GM12872 (cell line): Measurements from ENCODE around the gene SPTLC3.

Experiments
- TF ChIP-seq, protein P1 (sequence below): IDR thresholded peaks from 3 replicates; pipeline ENCODE4 v1.5.1; 2011; ENCODE audit warnings: low read depth, mild to moderate bottlenecking, low read length, moderate library complexity; ENCODE audit not compliant: insufficient read depth

Gene SPTLC3

GRCh38 chr20:13142143-13142542 lies 133.4 kb downstream of the SPTLC3 start:
- TF ChIP-seq, protein P1, sequence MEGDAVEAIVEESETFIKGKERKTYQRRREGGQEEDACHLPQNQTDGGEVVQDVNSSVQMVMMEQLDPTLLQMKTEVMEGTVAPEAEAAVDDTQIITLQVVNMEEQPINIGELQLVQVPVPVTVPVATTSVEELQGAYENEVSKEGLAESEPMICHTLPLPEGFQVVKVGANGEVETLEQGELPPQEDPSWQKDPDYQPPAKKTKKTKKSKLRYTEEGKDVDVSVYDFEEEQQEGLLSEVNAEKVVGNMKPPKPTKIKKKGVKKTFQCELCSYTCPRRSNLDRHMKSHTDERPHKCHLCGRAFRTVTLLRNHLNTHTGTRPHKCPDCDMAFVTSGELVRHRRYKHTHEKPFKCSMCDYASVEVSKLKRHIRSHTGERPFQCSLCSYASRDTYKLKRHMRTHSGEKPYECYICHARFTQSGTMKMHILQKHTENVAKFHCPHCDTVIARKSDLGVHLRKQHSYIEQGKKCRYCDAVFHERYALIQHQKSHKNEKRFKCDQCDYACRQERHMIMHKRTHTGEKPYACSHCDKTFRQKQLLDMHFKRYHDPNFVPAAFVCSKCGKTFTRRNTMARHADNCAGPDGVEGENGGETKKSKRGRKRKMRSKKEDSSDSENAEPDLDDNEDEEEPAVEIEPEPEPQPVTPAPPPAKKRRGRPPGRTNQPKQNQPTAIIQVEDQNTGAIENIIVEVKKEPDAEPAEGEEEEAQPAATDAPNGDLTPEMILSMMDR, result no peak

DNA sequence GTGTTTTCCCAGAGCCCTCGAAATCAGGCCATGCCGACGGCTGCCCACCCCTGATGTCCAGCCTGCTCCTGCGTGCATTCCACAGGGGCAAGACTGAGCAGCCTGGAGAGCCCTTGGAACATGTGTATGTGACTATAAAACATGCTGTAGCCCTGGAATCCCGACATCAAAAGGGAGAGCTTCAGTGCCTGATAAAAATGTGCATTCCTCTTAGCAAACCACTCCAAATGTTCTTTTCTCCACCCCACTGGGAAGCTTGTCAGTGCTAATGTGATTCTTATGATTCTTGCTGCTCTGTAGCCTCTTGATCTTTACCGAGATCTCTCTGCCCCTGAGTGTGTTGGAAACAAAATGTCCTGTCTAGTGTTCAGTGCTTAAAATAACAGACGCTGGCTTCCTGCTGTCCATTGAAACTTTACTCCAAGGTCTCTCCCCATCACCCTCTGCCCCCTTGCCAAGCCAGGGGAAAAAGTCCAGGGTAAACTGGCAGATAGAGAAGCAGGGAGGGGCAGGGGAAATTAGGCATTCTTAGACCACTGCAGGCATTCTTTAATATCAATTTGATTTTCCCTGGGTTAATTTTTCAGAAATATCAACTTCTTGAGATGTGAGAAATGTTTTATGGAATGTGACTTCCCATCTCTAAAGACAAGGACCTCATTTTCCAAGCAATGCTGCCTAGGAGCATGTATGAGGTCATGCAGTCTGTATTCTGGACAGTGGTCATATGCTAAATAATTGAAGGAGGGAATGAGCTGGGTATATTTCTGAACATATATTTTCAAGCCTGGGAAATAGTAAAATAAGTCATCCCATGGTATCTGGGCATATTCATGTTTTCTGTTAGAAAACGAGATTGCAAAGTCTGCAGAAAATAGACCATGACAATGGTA lies 138.5 kb downstream of the SPTLC3 start:
- TF ChIP-seq, protein P1, result no peak

GRCh38 chr20:13147971-13148370 lies 139.2 kb downstream of the SPTLC3 start:
- TF ChIP-seq, protein P1, result no peak

- TF ChIP-seq, protein P1, result no peak
Measured at GRCh38 chr20:13148402-13148801, 139.6 kb downstream of the SPTLC3 start.

- TF ChIP-seq, protein P1, result no peak
Measured at GRCh38 chr20:13148961-13149360, 140.2 kb downstream of the SPTLC3 start.

- TF ChIP-seq, protein P1, result no peak
Measured at GRCh38 chr20:13149371-13150105, 140.8 kb downstream of the SPTLC3 start.

DNA sequence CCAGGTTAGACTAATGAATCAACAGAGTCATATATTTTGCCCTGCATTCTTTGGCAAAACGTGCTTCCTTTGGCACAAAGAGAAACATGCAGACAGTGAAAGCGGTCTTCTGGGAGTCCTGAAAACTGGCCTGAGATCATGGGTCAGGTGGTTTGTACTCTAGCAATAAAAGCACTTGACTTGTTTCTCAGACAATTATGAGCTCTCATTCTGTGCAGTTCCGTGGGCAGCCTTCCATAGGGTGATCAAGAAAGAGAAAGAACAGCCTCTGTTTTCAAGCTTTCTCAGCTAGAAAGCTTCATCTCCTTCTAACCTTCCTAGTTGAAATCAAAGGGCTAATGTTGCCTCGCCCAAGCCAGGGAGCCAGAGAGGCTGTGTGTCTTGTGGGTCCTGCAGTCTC lies 149.6 kb downstream of the SPTLC3 start:
- TF ChIP-seq, protein P1, result no peak
